Inflammatory macrophage treated with lipopolysaccharide for 4 hours (primary cell): ENCODE results near the gene FEN1.
A peak's percentile ranks its signal among the peaks of the same experiment; 100 is the strongest.

Source experiments
- DNase-seq: peaks from one replicate; pipeline ENCODE4 v3.0.0-alpha.2; 2020

Gene FEN1

DNA sequence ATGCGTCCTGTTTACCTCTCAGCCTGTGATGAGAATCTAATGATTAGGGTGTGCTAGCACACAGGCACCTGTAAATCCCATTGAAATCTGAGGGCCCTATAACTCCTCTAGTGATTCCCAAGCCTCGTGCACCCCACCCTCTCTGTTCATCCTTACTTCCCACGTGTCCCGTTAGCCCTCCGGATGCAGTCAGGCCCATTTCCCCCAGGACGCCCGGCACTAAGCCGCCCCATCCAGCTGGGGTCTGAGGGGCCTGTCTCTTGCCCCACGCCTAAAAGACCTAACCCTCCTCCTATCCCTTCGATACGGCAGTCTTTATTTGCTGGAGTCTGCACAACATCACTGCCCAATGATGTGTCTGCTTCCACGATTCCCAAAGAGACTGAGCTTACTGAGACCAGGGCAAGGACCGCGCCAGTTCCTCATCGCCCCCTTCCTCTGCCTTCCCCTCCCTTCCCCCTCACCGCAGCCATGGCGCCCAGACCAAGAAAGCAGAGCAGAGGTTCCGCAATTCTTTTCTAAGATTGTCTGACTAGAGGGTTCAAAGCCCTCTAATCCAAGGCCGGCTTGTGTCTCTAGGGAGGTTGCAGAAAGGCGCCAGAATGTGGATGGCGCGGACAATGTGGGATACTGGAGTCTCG lies 34.3 kb downstream of the FEN1 start:
- peak; percentile 54 for DNase-seq

DNA sequence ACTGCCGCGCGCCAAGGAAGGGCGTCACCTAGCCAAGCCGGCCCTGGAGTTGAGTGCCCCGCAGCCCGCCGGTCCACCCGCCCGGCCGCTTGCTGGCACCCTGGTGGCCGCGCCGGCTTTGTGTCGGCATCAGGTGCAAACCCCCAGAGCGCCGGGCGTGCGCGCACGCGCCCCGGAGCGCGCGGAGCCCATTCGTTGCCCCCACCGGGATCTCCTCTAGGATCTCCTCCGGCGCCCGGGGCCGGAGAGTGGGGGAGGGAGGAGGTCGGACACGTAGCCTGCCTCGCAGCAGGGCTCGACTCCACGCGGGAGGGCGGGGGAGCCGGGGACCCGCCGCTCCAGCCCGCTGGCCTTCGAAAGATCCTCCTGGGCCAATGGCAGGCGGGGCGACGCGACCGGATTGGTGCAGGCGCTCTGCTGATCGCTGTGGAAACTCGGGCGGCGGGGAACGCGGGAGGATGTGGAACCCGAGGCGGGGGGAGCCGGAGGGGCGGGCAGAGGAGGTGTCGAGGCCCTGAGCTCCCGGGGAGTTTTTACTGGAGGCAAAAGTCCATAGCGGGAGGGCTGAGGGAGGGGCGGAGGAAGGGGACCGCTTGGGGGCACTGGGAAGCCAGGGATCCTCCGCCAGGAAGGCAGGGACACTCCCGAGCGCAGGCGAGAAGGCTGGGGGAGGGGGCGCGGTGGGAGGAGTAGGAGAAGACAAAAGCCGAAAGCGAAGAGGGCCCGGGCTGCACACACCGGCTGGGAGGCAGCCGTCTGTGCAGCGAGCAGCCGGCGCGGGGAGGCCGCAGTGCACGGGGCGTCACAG lies 35.1 kb downstream of the FEN1 start, which contains the start of gene FADS2:
Gene FADS2 (plus strand): TSS at position 730 of the 808 bp plus-strand sequence. CDS start 91 bp downstream, outside the sequence.
- DNase-seq: peak; percentile 92

DNA sequence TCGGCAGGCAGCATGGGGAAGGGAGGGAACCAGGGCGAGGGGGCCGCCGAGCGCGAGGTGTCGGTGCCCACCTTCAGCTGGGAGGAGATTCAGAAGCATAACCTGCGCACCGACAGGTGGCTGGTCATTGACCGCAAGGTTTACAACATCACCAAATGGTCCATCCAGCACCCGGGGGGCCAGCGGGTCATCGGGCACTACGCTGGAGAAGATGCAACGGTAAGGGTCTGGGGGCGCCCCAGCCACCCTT lies 35.6 kb downstream of the FEN1 start:
- no peak for DNase-seq

DNA sequence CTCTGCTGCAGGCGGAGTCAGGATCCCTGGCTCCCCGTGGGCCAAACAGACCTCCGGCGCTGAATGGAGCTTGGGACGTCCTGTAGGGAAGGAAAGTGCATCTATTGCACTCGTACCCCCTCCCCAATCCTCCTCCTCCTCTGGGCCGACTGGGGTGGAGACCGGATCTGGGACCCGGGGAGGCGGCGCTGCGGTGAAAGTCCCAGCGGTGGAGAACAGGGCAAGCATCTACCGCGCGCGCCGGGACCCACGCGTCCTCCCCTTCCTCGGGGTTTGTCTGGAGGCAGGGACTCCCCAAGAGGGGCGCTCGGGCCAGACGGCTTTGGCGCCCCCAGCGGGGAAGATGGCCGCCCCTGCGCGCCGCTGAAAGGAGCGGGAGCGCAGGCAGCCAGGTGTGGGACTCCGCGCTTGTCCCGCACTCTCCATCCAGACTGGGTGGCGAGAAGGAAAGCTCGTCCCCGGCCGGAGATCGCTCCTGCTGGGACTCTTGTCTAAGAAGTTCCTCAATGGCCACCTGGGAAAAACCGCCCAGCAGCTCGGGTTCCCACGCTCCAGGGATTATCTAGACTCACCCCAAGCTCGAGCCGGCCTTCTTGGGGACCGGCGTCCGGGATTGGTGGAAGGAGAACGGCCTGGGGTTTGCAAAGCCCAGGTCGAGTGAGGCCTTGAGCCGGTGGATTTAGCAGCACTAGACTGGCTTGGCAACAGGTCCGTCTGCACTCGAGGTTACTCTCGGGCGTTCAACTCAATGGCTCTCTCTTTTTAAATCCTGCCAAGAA lies 36.1 kb downstream of the FEN1 start:
- DNase-seq: peak; percentile 24

DNA sequence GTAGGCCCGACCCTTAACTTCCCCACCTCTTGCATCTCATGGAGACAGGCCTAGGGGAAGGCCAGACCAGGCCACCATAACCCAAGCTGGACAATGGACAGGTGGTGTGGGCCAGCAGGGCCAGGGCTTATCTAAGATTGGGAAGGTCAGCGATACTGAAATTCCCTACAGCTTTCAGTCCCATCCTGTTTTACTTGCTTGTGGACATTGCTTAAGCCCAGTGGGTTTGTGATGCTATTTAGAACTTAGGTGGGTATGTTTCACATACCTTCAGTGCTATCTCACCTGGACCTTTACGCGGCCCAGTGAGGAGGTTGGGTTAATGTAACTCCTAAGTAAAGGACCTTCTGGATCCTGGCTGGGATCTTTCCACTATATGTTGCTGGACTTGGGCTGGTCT lies 37.1 kb downstream of the FEN1 start:
- DNase-seq: no peak

DNA sequence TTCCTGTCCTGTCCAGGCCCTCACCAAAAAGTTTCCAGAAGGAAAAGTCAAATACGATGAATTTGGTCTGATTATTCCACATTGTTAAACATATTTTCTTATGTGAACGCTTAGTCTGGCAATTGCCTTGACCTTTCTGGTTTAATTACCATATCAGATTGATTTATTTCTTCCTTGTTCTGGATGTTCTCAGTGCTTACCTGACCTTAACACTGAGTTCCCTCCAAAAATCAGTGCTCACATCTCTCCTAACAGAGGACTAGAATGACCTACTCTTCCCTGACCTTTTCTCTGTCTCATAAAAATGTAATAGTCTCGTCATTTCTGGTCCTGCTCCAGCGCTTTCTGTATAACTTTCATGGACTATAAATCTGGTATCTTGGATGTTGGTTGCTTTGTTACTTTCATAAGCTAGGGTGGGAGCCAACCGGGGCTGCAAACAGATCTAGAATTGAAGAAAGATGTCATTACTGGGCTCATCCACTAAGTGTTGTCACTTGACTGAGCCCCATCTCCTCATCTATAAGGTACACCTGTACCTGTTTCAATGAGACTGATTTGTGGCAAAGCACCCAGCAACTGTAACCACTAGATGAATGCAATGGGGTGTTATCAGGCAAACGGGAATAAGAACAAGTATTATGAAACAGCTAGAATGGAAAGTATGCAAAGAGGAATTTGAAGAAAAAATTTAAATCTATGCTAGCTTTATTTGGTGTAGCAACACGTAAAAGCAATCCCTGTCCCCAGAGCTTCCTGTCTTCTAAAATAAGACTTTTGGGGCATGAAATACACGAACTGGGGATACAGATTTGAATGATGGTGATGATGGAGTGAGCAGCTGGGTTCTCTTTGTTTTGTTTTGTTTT lies 37.8 kb downstream of the FEN1 start:
- DNase-seq: peak; percentile 26

DNA sequence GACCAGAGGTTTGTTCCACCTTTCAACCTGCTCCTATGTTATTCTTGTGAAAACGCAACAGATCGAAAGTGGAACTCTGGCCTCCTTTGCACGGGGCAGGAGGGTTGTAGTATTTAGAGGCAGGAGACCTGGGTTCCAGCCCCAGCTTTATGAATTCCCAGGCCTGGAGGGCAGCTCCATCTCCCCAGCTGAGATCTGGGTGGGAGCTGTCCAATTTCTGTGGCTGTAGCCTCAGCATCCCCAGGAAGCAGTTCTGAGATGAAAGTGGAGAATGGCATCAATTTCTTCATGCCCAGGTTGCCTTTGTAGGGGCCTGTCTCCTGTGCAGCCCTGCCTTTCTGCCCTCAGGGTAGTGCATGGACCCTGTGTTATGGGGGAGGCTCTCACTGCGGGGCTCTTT lies 39.5 kb downstream of the FEN1 start:
- DNase-seq: no peak

DNA sequence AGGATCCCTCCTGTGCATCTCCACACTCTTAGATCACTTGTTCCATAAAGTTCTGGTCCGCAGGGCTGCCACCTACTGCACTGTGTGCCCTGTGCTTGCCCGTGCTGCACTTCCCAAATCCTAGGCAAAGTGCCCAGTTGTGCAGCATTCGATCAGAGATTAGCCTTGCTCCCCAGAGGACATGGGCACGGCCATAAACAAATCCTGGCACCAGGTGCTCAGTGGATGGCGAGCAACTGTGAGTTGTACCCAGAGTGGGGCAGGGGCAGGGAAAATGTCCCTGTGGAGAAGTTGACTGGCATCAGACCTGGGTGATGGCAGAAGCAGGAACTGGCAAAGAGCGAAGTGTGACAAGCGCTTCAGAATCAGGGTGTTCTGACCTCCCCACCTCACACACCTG lies 40.0 kb downstream of the FEN1 start:
- no peak for DNase-seq

DNA sequence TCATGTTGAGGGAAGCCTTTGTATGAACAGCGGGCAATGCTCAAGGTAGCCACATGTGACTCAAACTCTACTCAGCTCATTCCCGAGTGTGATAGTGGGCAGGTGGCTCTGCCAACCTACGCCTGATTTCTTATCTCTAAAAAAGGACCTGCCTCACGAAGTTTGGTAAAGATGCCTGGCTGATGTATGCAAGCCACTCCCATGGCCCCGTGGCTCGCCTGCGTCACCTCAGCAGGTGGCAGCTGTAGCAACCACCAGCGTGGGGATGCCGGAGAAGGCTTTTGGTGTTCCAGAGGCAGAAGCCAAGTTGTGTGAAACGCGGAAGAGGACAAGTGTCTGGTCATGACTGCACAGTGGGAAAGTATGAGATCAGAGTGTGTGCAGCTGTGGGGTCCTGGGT lies 40.8 kb downstream of the FEN1 start:
- no peak for DNase-seq

DNA sequence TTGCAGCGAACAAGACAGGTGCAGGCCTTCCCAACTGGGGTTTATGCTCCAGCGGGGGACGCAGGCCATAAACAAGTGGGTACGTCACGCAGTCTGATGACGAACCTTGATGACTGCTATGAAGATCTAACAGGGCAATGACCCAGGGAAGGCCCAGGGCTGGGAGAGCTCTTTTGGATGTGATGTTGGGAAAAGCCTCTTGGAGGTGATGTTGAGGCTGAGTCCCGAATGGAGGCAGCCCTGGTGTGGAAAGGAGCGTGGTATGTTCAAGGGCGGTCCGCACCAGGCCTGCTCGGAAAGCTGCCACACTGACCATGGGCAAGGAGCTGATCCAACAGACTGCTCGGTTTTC lies 41.2 kb downstream of the FEN1 start:
- no peak for DNase-seq

DNA sequence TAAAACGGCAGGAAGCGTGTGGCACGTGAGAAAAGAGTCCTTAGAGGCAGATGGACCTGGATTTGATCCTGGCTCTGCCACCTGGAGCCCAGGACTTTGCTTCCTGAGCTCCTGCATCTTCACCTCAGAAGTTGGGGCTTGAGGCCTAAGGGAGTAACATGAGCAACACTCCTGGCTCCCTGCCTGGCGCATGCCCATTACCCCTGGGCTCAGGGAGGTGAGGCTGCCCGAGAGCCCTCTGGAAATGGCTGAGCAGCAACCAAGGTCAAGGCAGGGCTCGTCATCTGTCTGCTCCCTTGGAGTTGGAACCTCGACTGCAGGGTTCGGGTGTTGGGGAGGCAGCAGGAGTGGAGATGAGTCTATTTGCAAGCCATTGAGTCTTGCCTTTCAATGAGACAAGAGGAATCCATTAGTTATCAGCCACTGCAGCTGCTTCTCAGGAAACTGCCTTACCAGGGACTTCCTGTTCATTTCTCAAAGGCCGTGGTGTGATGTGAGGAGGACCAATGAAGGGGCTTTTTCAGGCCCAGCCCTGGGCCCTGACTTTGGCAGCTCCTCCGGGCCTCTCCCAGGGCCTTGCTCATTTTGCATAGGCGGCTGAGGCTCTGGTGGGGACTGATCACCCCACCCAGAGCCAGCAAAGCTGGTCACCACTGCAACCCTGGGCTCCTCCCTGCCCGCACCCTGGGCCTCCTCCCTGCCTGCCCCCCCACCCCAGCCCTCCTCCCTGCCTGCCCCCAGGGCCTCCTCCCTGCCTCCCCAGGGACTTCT lies 41.8 kb downstream of the FEN1 start:
- peak; percentile 90 for DNase-seq

DNA sequence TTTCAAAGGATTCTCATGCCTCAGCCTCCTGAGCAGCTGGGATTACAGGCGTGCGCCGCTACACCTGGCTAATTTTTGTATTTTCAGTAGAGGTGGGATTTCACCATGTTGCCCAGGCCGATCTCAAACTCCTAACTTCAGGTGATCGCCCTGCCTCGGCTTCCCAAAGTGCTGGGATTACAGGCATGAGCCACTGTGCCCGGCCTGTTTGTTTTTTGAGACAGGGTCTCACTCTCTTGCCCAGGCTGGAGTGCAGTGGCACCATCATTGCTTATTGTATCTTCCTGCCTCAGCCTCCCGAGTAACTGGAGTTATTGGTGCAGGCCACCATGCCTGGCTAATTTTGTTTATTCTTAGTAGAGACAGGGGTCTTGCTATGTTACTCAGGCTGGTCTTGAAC lies 43.5 kb downstream of the FEN1 start:
- DNase-seq: no peak

DNA sequence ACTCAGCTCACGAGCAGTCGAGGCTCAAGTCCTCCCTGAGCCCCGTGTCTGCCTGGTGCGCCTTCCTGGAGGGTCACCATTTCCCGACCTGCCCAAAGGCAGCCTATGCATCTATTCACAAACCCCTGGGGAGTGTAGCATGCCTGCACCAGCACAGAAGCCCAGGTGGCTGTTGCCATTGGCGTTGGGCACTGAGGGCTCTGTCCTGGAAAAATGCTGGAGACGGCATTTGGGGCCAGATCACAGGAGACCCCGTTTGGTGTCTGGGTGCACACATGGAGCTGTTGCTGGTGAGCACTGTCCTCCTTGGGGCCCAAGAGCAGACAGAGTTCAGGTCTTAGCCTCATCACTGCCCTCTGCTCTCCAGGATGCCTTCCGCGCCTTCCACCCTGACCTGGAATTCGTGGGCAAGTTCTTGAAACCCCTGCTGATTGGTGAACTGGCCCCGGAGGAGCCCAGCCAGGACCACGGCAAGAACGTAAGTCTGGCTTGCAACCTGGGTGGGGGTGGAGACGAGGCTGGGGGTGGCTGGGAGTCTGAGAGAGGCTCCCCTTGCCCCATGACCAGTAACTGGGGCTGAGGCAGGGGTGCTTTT lies 44.8 kb downstream of the FEN1 start:
- no peak for DNase-seq

DNA sequence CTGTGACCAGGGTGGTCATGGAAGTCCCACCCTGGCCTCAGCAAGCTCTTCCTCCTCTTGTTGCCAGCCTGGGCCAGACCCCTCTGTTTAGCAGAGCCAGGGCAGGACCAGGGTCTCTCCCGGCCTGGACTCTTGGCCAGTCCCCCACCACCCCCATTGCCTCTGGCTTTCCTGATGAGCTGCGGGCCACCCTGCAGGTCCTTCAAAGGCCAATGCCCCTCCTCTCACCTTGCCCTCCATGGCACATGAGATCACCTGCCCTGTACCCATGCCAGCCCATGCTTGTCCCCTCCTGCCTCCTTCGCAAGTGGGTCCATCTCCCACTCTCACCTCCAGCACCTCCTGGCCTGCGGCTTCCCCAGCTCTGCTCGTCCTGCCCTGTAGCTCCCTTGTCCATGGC lies 45.8 kb downstream of the FEN1 start:
- no peak for DNase-seq

DNA sequence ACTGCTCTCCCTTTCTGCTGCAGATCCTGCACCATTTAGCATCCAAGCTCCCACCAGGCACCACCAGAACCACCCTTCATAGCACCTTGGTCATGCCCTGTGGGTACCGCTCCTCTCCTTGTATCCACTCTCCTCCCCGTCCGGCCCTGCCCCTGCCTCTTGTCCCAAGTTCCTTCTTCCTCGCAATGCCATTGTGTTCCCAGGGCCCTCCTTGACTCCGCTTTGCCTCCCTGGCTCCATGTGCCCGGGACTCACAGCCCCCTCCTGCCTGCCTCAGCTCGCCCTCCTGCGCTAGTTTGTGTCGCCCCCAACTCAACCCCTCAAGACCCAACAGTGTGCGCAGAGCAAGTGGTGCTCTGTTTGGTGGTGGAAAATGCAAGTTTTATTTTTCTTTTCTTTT lies 46.2 kb downstream of the FEN1 start:
- DNase-seq: no peak

DNA sequence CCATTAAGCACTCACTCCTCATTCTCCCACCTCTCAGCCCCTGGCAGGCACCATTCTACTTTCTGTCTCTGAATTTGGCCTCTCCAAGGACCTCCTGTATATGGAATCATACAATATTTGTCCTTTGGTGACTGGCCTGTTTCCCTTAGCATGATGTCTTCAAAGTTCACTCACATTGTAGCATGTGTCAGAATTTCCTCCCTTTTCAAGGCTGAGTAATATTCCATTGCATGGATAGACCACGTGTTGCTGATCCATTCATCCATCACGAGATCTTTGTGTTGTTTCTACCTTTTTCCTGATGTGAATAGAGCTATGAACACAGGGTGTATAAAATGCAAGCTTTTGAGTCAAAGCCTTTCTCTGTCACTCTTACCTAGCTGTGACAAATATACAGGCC lies 47.0 kb downstream of the FEN1 start:
- DNase-seq: no peak

DNA sequence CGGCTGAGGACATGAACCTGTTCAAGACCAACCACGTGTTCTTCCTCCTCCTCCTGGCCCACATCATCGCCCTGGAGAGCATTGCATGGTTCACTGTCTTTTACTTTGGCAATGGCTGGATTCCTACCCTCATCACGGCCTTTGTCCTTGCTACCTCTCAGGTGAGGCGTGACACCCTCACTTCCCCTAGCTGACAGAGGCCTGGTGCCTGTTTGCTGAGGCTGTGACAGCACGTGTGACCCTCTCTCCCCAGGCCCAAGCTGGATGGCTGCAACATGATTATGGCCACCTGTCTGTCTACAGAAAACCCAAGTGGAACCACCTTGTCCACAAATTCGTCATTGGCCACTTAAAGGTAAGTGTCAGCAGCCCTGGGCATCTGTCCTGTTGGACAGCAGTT lies 47.7 kb downstream of the FEN1 start:
- DNase-seq: no peak

DNA sequence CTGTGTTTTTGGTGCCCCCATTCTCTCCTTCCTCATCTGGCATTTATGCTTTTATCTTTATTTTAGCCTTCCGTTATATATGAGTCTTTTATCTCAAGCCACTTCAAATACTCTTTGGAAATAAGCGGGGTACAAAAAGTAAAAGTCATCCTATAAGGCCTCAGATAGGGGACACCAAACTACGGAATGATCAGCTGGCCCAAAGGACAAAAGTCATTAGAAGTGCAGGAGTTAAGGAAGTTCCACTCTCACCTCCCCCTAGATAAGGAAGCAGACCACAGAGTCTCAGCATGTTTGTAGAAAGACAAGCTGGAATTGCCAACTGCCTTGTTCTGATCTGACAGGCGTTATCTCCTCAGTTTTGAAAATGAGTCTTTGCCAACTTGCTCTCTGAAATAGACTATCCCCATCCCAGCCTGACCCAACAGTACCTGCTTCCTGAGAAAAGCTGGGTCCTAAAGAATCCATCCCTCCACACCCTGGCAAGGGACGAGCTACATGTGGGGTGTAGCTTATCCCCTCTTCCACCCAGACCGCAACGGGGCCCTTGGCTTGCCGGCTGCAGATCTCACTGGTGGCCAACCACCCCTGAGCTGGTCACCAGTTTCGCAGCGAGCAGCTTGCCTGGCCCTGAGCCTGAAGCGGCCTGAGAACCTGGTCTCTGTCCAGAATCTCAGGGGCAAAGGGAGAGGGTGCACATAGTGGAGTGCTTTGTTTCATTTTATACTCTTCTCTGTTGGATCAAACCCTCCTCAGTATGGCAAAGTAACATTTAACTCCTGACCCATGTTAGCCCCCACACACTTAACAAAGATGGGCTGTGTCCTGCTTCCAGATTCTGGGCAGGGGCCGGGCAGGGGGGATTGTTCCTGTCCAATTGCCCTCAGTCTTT lies 49.2 kb downstream of the FEN1 start:
- no peak for DNase-seq

DNA sequence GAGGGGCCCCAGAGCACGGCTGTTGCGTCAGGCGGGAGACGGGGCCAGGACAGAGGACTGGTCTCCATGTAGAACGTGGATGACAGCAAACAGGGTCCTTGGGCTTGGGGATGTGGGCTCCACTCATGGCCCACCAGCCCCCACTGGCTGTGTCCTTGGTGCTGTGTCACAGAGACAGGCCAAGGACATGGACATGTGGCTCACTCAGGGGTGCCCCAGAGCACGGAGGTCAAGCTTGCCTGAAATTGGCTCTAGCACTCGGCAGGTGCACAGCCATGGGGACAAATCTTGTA lies 49.8 kb downstream of the FEN1 start:
- DNase-seq: no peak

DNA sequence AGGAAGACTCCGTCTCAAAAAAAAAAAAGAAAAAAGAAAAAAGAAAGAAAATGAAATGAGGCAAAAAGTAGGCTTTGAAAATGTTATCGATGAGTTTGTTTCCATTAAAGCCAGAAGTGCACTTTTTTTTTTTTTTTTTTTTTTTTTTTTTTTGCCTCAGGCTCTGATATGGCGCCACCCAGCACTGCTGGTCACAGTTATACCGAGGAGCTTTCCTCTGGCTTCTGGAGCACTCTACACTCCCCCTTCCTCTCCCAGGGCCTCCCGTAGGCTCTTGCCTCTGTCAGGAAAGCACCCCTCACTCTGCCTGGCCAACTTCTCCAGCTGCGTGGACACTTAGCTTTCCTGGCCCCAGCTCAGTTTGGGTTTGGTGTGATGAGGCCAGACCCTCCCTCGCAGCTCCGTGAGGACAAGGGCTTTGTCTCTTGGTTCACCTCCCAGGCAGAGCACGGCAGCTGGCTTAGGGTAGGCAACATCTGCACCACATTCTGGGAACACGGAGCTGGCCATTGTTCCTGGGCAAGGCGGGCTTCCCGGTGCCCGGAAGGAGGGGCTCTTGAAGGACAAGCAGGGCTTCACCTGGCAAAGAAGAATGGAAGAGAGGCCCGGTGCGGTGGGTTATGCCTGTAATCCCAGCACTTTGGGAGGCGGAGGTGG lies 52.3 kb downstream of the FEN1 start:
- no peak for DNase-seq
